GM18870 (cell line): Measurements from ENCODE around the gene CBFA2T3.

Experiments used
- ATAC-seq: cut with Tn5 transposase; IDR thresholded peaks from one replicate; pipeline ENCODE4 v1.9.1; 2021; ENCODE audit warnings: moderate library complexity; ENCODE audit not compliant: unreplicated experiment

CBFA2T3 gene

GRCh38 chr16:88977812-88978607 is 1.0 kb upstream of the CBFA2T3 start:
- no peak for ATAC-seq

- ATAC-seq = no peak
These were observed 515 bp downstream of the CBFA2T3 start for GRCh38 chr16:88976366-88977017.

DNA sequence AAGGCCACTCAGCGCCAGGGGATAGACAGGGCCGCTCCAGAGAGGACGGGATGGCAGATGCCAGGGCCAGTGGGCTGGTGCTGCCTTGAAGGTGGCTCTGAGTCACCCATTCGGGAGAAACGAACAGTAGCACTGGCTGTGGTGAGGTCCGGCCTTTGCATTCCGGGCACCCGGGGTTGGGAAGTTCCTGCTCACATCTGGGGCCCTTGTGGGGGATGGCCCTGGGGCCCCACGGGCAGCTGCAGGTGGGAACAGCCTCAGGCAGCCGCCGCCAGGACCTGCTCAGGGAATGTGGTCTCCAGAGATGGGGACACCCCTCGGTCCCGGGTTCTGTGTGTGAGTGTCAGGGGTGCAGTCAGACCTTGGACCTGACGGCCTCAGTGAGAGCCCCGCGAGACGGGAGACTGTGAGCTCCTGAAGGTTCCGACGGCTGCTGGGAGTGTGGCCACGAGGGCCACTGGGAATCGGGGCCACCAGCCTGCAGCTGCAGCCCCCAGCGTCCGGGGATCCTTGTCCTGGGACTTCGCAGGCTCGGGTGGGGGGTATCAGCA is 1.4 kb downstream of the CBFA2T3 start:
- no peak for ATAC-seq

DNA sequence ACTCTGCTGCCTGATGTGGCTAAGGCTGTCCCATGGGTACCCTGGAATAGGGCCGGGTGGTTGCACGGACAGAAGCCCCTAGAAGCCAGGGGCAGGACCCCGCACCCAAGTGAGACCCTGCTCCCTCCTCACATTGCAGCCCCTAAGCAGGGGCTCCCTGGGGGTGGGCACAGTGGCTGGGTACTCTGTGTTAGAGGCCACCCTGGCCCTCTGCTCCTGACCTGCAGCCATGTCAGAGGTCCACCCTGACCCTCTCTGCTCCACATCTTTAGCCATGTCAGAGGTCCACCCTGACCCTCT is 2.1 kb downstream of the CBFA2T3 start:
- no peak for ATAC-seq

GRCh38 chr16:88974080-88974915 is 2.7 kb downstream of the CBFA2T3 start:
- no peak for ATAC-seq

DNA sequence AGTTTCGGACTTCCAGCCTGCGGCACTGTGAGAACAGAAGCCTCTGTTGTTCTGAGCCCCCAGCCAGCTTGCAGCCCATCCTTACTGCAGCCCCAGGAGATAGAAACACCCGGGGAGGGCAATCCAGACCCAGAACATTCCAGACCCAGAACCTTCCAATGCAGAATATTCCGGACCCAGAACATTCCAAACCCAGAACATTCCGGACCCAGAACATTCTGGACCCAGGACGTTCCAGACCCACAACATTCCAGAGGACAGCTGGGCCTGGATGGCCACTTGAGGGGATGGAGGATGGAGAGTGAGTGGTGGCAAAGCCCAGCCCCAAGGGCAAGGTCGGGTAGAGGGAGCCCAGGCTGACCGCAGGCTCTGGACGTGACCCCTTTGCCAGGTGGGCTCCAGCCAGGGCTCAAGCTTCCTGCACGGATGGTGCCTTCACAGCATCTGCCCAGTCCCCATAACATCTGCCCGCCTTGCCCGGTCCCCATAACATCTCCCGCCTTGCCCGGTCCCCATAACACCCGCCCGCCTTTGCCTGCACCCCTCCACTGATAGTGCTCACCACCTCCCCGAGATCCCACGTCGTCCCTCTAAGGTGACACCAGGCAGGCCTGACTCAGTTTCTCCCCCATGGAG is 3.5 kb downstream of the CBFA2T3 start:
- no peak for ATAC-seq

DNA sequence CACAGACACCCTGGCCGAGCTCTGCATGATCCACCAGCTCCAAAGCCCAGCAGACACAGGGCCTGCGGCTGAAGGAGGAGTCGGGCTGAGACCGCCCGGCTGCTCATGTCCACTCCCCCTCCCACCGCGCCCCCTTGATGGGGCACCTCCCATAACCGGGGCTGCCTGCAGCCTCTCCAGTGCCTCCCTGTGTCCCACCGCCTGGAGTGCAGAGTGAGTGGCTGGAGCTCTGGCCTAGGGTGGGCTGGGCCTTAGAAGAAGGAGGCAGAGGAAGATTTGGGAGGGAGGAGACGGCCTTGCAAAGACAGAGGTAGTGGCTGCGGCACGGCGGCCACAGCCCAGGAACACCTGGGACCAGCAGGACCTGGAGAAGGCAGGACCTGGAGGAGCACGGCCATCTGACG is 4.0 kb downstream of the CBFA2T3 start:
- ATAC-seq = no peak

- ATAC-seq = no peak
These were observed 4.7 kb downstream of the CBFA2T3 start for GRCh38 chr16:88972349-88972748.

DNA sequence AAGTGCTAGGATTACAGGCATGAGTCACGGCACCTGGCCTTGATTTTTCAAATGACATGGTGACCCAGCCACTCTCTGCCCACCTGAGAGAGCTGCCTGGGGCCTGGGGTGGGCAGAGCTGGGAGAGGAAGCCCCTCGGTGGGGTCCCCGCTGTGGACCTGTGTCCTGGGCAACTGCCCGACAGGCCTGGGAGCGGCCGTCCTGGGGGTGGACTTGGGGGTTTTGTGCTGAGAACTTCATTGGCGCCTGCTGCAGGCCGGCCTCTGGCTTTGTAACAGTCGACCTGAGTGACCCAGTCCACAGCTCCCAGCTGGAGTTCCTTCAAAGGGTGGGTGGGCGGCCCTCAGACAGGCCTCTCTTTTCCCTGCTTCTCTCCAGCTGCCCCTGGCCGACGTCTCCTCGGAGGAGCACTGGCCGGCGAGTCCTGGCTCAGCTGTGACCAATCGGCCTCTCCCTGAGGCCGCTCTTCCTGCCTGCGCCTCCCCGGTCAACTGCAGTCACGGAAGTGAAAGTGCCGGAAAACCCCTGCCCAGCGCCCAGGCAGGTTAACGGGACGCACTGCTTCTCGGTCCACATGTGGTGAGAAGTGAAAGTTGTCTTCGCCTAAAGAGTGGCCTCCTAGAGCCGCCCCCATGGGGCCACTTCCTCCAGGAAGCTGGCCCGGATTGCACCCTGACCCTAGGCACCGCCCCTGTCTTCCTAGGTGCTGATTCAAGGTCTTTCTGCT is 5.5 kb downstream of the CBFA2T3 start:
- no peak for ATAC-seq

- ATAC-seq = no peak
These were observed 6.4 kb downstream of the CBFA2T3 start for GRCh38 chr16:88970539-88971065.

DNA sequence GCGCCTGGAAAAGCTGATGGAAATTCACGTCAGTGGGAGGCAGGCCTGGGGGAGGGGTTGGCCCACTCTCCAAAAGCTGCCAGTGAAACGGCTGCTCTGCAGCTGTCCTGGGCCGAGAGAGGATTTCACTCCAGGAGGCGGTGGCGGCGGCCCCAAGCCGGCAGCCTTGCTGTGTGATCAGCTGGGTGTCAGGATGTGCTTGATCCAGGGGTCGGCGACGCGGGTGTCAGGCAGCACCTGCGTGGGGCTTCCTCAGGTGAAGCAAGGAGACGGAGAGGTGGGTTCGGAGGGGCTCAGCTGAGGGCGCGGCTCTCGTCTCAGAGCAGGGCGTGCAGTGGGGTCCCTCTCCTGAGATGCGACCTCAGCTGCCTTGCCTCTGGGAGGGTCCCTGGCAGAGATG is 7.0 kb downstream of the CBFA2T3 start:
- ATAC-seq = no peak

- ATAC-seq = no peak
These were observed 7.6 kb downstream of the CBFA2T3 start for GRCh38 chr16:88969361-88969831.

DNA sequence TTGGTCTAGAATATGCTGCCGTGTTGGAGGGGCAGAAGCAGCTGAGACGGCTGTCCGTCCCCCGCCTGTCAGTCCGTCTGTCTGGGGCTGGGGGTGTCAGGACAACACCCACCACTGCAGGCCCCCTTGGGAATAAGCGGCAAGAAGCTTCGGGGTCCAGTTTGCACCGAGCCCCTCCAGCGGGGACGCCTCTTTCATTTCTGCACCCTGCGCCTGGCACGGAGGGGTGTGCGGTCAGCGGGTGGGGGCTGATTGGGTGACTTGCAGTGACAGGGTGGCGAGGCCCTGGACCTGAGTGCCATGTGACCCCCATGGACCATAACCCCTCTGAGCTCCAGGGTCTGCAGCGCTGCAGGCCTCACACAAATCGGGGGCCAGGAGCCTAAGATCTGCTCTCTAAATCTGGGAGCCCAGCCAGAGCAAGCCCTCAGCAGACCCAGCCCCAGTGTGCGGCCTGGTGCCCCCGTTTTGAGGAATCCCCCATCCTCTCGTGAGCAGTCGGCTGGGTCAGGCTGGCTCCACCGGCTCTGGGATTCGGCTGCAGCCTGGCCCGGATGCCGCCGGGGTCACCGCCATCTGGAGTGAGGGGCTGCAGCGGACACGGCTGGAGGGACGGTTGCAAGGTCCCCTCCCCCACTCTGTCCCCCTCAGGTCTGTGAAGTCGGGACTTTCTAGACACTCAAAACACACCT is 8.3 kb downstream of the CBFA2T3 start:
- ATAC-seq = no peak

DNA sequence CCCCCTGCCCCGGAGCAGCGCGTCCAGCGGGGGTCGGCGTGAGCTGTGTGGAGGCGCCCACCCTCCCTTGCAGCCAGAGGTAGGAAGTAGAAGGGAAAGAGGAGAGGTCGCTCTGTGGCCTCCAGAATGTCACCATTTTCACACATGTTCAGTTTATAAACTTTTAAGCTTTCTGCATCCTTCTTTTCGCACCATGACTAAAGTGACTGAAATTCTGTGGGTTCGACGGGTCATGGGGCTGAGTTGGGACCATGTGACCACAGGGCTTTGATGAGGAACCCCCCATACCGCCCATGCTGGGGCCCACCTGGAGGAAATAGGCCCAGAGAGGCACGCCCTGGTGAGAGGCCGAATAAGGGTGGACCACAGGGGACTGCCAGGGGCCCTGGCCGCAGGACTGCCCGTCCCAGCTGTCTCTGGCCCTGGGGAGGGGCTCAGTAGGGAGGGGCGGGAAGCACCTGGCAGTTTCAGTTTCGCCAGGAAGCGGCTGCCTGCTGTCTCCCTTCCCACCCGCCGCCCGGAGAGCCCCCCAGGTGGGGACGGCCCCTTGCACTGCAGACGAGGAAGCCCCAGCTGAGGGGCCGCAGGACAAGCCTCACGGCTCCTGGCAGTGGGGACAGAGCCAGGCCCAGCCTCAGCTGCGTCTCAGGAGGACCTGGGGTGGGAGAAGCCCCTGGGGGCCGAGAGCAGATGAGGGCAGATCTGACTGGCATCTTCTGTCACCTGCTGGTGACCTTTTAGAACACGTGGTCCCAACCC is 9.0 kb downstream of the CBFA2T3 start:
- peak; percentile 50 for ATAC-seq

GRCh38 chr16:88966986-88967829 is 9.8 kb downstream of the CBFA2T3 start:
- ATAC-seq = no peak

- ATAC-seq = no peak
These were observed 11.1 kb downstream of the CBFA2T3 start for GRCh38 chr16:88965826-88966480.

DNA sequence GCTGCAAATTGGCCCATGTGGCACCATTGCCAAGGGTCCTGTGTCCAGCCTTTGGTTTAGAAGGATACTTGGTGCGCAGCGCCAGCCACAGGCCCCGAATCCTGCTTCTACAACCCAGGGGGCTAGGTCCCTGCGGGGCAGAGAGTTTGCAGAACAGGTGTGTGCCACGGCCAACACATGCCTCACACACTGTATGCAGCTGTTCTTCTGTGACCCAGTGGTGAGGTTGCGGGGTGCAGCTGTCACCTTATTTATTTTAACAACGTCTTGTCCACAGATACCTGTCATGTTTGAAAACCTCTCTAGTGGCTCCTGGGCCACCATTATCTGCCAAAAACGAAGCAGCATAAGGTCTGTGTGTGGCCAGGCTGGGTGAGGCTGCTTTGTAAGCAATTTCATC is 11.6 kb downstream of the CBFA2T3 start:
- no peak for ATAC-seq
